ENCODE results near the gene DDX55. TPM values are rescaled to one million over a fixed set of nuclear protein-coding genes. Genes with fewer than 3 reads are reported as not detected.

DDX55 gene
- total and polyA plus RNA-seq, 4 donors = 19.5 to 35.2 (median 28.6) TPM

- DNase-seq (ENCODE audit: low read depth in 4 of 6, low spot score in 6 of 6) = no peak
- peaks cover 19% of the 10 kb centered on the region for H3K36me3 ChIP-seq (ENCODE audit: control insufficient read depth, insufficient read depth, low read length)
- no CpG with 5 or more reads among the region's 5 CpGs for WGBS (ENCODE audit: insufficient coverage)
- no peaks in the 10 kb centered on the region for H3K9me3 ChIP-seq (ENCODE audit: control insufficient read depth, insufficient read depth, low read length)
- H3K4me3 ChIP-seq (ENCODE audit: low read depth, low read length) = no peak overlapping the region
- H3K27me3 ChIP-seq (ENCODE audit: control insufficient read depth, insufficient read depth, low read length) = no peaks in the 10 kb centered on the region
- H3K27ac ChIP-seq (ENCODE audit: low read depth, low read length) = no peak overlapping the region
- H3K4me1 ChIP-seq (ENCODE audit: control insufficient read depth, insufficient read depth, low read length) = no peaks in the 10 kb centered on the region
These were observed 58.3 kb downstream of the DDX55 start for GRCh38 chr12:123659996-123660727.

GRCh38 chr12:123667771-123668170 lies 65.9 kb downstream of the DDX55 start:
- H3K27ac ChIP-seq (ENCODE audit: low read depth, low read length) = no peak overlapping the region
- H3K27me3 ChIP-seq (ENCODE audit: control insufficient read depth, insufficient read depth, low read length) = no peaks in the 10 kb centered on the region
- 85% methylated on average over 8 of the region's 8 CpGs for WGBS (ENCODE audit: insufficient coverage)
- DNase-seq (ENCODE audit: low read depth in 4 of 6, low spot score in 6 of 6) = no peak
- H3K4me3 ChIP-seq (ENCODE audit: low read depth, low read length) = no peak overlapping the region
- H3K4me1 ChIP-seq (ENCODE audit: control insufficient read depth, insufficient read depth, low read length) = peaks cover 17% of the 10 kb centered on the region
- peaks cover 8% of the 10 kb centered on the region for H3K36me3 ChIP-seq (ENCODE audit: control insufficient read depth, insufficient read depth, low read length)
- no peaks in the 10 kb centered on the region for H3K9me3 ChIP-seq (ENCODE audit: control insufficient read depth, insufficient read depth, low read length)

Small RNA genes lying within 50 kb of the gene (small RNA-seq; reads per million reads assigned to genes)
- gene SNORA9B (ENCODE audit: low replicate concordance) = 0.18 reads per million

Other genes with a start within 250 kb of the DDX55 start
- gene SBNO1, start 237.3 kb upstream of the DDX55 start, total RNA-seq = 10 to 100 TPM; 25.3 to 28.0 TPM
- gene SBNO1, start 237.3 kb upstream of the DDX55 start, polyA plus RNA-seq (ENCODE audit: insufficient read length in 2 of 2) = 10 to 100 TPM; 15.0 to 21.6 TPM
- gene KMT5A, start 218.0 kb upstream of the DDX55 start, total RNA-seq = 10 to 100 TPM; 28.0 to 41.2 TPM
- 10 to 100 TPM; 41.3 to 41.9 TPM for gene KMT5A, start 218.0 kb upstream of the DDX55 start, polyA plus RNA-seq (ENCODE audit: insufficient read length in 2 of 2)
- gene RILPL2, start 165.4 kb upstream of the DDX55 start, total RNA-seq = 1 to 10 TPM; 1.7 to 2.9 TPM
- 1 to 10 TPM; 2.0 to 2.4 TPM for gene RILPL2, start 165.4 kb upstream of the DDX55 start, polyA plus RNA-seq (ENCODE audit: insufficient read length in 2 of 2)
- 10 to 100 TPM; 15.3 to 35.5 TPM for gene SNRNP35, start 144.0 kb upstream of the DDX55 start, total RNA-seq
- 10 to 100 TPM; 39.0 to 46.4 TPM for gene SNRNP35, start 144.0 kb upstream of the DDX55 start, polyA plus RNA-seq (ENCODE audit: insufficient read length in 2 of 2)
- gene RILPL1, start 68.4 kb upstream of the DDX55 start, total RNA-seq = 10 to 100 TPM in 1 of 2 donors, 1 to 10 TPM in 1; 4.6 to 28.3 TPM
- gene RILPL1, start 68.4 kb upstream of the DDX55 start, polyA plus RNA-seq (ENCODE audit: insufficient read length in 2 of 2) = 10 to 100 TPM; 24.5 to 33.3 TPM
- gene TMED2, start 17.5 kb upstream of the DDX55 start, total RNA-seq = 100 to 1,000 TPM; 153 to 232 TPM
- 100 to 1,000 TPM; 120 to 126 TPM for gene TMED2, start 17.5 kb upstream of the DDX55 start, polyA plus RNA-seq (ENCODE audit: insufficient read length in 2 of 2)
- 10 to 100 TPM; 24.5 to 40.2 TPM for gene EIF2B1, start 31.6 kb downstream of the DDX55 start, total RNA-seq
- gene EIF2B1, start 31.6 kb downstream of the DDX55 start, polyA plus RNA-seq (ENCODE audit: insufficient read length in 2 of 2) = 10 to 100 TPM; 58.6 to 60.1 TPM
- 10 to 100 TPM; 31.6 to 36.1 TPM for gene GTF2H3, start 31.7 kb downstream of the DDX55 start, total RNA-seq
- gene GTF2H3, start 31.7 kb downstream of the DDX55 start, polyA plus RNA-seq (ENCODE audit: insufficient read length in 2 of 2) = 10 to 100 TPM; 29.9 to 31.1 TPM
- 10 to 100 TPM; 14.0 to 26.2 TPM for gene TCTN2, start 69.0 kb downstream of the DDX55 start, total RNA-seq
- gene TCTN2, start 69.0 kb downstream of the DDX55 start, polyA plus RNA-seq (ENCODE audit: insufficient read length in 2 of 2) = 10 to 100 TPM; 17.0 to 22.3 TPM
- 10 to 100 TPM; 26.8 to 39.0 TPM for gene ATP6V0A2, start 110.3 kb downstream of the DDX55 start, total RNA-seq
- 10 to 100 TPM; 33.8 to 41.8 TPM for gene ATP6V0A2, start 110.3 kb downstream of the DDX55 start, polyA plus RNA-seq (ENCODE audit: insufficient read length in 2 of 2)
- gene DNAH10, start 160.2 kb downstream of the DDX55 start, total RNA-seq = 1 to 10 TPM; 4.5 to 6.9 TPM
- gene DNAH10, start 160.2 kb downstream of the DDX55 start, polyA plus RNA-seq (ENCODE audit: insufficient read length in 2 of 2) = 10 to 100 TPM; 15.9 to 18.1 TPM